ENCODE results near the gene KIF21B. TPM values are rescaled to one million over a fixed set of nuclear protein-coding genes. Genes with fewer than 3 reads are reported as not detected.

Gene KIF21B
- total and polyA plus RNA-seq, 2 of the 8 experiments (the other 6 are each of a cell fraction or from before 2014, with no cell fraction given), result 10.8 to 26.5 TPM

- H2BK5ac ChIP-seq (ENCODE audit: low read depth, low read length), result no peak overlapping the region
Observed at GRCh38 chr1:201036188-201036842, 12.8 kb upstream of the KIF21B start.

More at GRCh38 chr1:201036188-201036842, 12.8 kb upstream of the KIF21B start:
- Histone ChIP-seq H2BK120ac (replicated peaks; ENCODE audit: low read depth, low read length) (no peak overlapping the region), H4K5ac (ENCODE audit: insufficient read length, low read depth, low read length) (no peak overlapping the region), H3K4ac (replicated peaks; ENCODE audit: insufficient read length, low read depth, low read length) (no peak overlapping the region), H3K27me3 (replicated peaks in 1 of 4; ENCODE audit: control insufficient read depth in 3 of 4, extremely low read depth in 1 of 4, insufficient read depth in 3 of 4, low read length in 3 of 4) (no peaks in the 10 kb centered on the region), H2BK15ac (ENCODE audit: low read length) (no peak overlapping the region), H2BK12ac (ENCODE audit: low read depth, low read length) (no peak overlapping the region), H4K8ac (ENCODE audit: extremely low read depth, insufficient read depth, low read length) (no peak overlapping the region), H3K18ac (ENCODE audit: extremely low read depth, low read length) (no peak overlapping the region), H3K79me2 (ENCODE audit: control insufficient read depth in 1 of 2, insufficient read depth in 2 of 2, low read length in 2 of 2) (no peaks in the 10 kb centered on the region), H3K27ac (ENCODE audit: low read depth, low read length) (no peak overlapping the region), H4K20me1 (replicated peaks in 1 of 2; ENCODE audit: control insufficient read depth in 1 of 2, insufficient read depth in 2 of 2, low read length in 2 of 2) (no peaks in the 10 kb centered on the region), H3K36me3 (ENCODE audit: control insufficient read depth in 2 of 4, insufficient read depth in 4 of 4, low read length in 3 of 4) (no peaks in the 10 kb centered on the region), H3K9ac (replicated peaks in 1 of 4; ENCODE audit: extremely low read depth in 1 of 4, low read depth in 3 of 4, low read length in 3 of 4) (no peak overlapping the region), H3K14ac (ENCODE audit: insufficient read length) (no peak overlapping the region), H3K4me3 (ENCODE audit: extremely low read depth in 1 of 4, insufficient read depth in 2 of 4, low read depth in 3 of 4, low read length in 4 of 4) (no peak overlapping the region), H3K23me2 (ENCODE audit: low read depth, low read length) (no peaks in the 10 kb centered on the region; the same call in 1 of the 2 replicates), H3K9me3 (ENCODE audit: insufficient read depth in 2 of 2, low read depth in 1 of 2, low read length in 1 of 2) (no peaks in the 10 kb centered on the region), H4K91ac (replicated peaks; ENCODE audit: insufficient read length, low read length) (no peak overlapping the region), H3K4me1 (replicated peaks in 1 of 4; ENCODE audit: control insufficient read depth in 3 of 4, insufficient read depth in 4 of 4, low read length in 3 of 4) (no peaks in the 10 kb centered on the region), H2AK5ac (ENCODE audit: low read depth, low read length) (no peak overlapping the region), H2AFZ (ENCODE audit: low read length) (no peak overlapping the region), H3K79me1 (ENCODE audit: low read depth, low read length) (no peaks in the 10 kb centered on the region), H3K4me2 (ENCODE audit: insufficient read depth in 1 of 2, low read depth in 2 of 2, low read length in 2 of 2) (no peak overlapping the region), H3K56ac (replicated peaks; ENCODE audit: insufficient read length, low read depth, low read length) (no peak overlapping the region), H3K23ac (ENCODE audit: insufficient read length) (no peak overlapping the region), H2BK20ac (ENCODE audit: low read length) (no peak overlapping the region)
- POLR2A ChIA-PET (ENCODE audit: partially characterized antibody), result interaction anchor here (0.9 to 1.5 kb wide), 2 partner anchors 10 to 22 kb away, joined by 3 read pairs; no protein-coding TSS in a partner anchor
- CTCF ChIA-PET (ENCODE audit: partially characterized antibody), result interaction anchor here (0.9 to 23.3 kb wide), 10 partner anchors 9 to 83 kb away, joined by 3 to 640 read pairs (median 5); partner anchors contain the start of gene KIF21B
- no peak for TF ChIP-seq GABPA (IDR thresholded peaks at IDR 0.05; ENCODE audit: borderline replicate concordance, insufficient read depth, low read length)
- TF ChIP-seq HDAC6 (IDR thresholded peaks at IDR 0.05; ENCODE audit: low read depth, low read length), result no peak
- no peak for TF ChIP-seq MAX (IDR thresholded peaks at IDR 0.05)
- no peak for TF ChIP-seq ZNF274 (IDR thresholded peaks at IDR 0.05; ENCODE audit: borderline replicate concordance, extremely low read depth, low read length)
- no peak for TF ChIP-seq KDM4A (IDR thresholded peaks at IDR 0.05; ENCODE audit: low read depth, low read length, severe bottlenecking)
- TF ChIP-seq POLR2AphosphoS5 (IDR thresholded peaks at IDR 0.05; ENCODE audit: low read depth, low read length), result no peak
- no peak for TF ChIP-seq CEBPB (IDR thresholded peaks at IDR 0.05; ENCODE audit: low read depth, low read length)
- no peak for TF ChIP-seq GTF2F1 (IDR thresholded peaks at IDR 0.05; ENCODE audit: borderline replicate concordance, low read depth, low read length)
- TF ChIP-seq TEAD4 (IDR thresholded peaks at IDR 0.05; ENCODE audit: low read depth, low read length), result no peak
- TF ChIP-seq HDAC2 (IDR thresholded peaks at IDR 0.05; ENCODE audit: borderline replicate concordance in 1 of 2, low read depth in 2 of 2, low read length in 2 of 2), result no peak
- TF ChIP-seq SIRT6 (IDR thresholded peaks at IDR 0.05; ENCODE audit: low read length), result no peak
- no peak for TF ChIP-seq BCL11A (IDR thresholded peaks at IDR 0.05; ENCODE audit: low read depth in 2 of 2, low read length in 2 of 2)
- DNase-seq (ENCODE audit: low read depth in 1 of 2, low spot score in 2 of 2) (no peak), FAIRE-seq (no peak)
- WGBS, 2 experiments (ENCODE audit: extremely low coverage in 1 of 2, insufficient coverage in 1 of 2, insufficient read length in 1 of 2, insufficient replicate concordance in 2 of 2, low coverage in 1 of 2, low lambda C conversion rate in 2 of 2, missing lambda C conversion rate in 1 of 2), result 87% methylated on average over 12 of the region's 12 CpGs; no CpG with 5 or more reads in 1 of the 2 experiments
